DND-41 (cell line): Measurements from ENCODE around the gene TNFSF12.
A peak's percentile ranks its signal among the peaks of the same experiment; 100 is the strongest.

Source experiments
- ATAC-seq: fragments of 200-7000 bp; cut with Tn5 transposase; 3 replicates; pipeline ENCODE4 v1.9.1; 2021; ENCODE audit warnings: low read depth; ENCODE audit not compliant: insufficient read depth
- DNase-seq: peaks from one replicate; pipeline ENCODE4 v3.0.0-alpha.2; 2020
- H2AFZ ChIP-seq: 2 replicates; pipeline ENCODE4 v1.6.0; 2012; ENCODE audit warnings: low read depth, low read length
- H3K27ac ChIP-seq: 2 replicates; pipeline ENCODE4 v1.5.1; 2012; ENCODE audit warnings: low read length, inconsistent platforms
- H3K27me3 ChIP-seq: fragments of 200-600 bp; sonication (generic); 2 replicates; pipeline ENCODE4 v1.6.0; 2012; ENCODE audit warnings: low read length, mild to moderate bottlenecking, inconsistent platforms; ENCODE audit not compliant: insufficient read depth, poor library complexity
- H3K36me3 ChIP-seq: 2 replicates; pipeline ENCODE4 v1.5.1; 2012; ENCODE audit warnings: low read length, inconsistent platforms; ENCODE audit not compliant: insufficient read depth
- H3K4me1 ChIP-seq: 2 replicates; pipeline ENCODE4 v1.5.1; 2012; ENCODE audit warnings: mild to moderate bottlenecking, low read length; ENCODE audit not compliant: insufficient read depth
- H3K4me2 ChIP-seq: 2 replicates; pipeline ENCODE4 v1.6.0; 2012; ENCODE audit warnings: mild to moderate bottlenecking, moderate library complexity, low read length, inconsistent platforms; ENCODE audit not compliant: insufficient read depth
- H3K4me3 ChIP-seq, 2 experiments: fragments of 200-600 bp in 1 of 2; shearing (Covaris generic) in 1 of 2; 2 replicates each; pipeline ENCODE4 v1.5.1; 2012 to 2016; ENCODE audit warnings: inconsistent platforms in 2 of 2, low read length in 2 of 2, mild to moderate bottlenecking in 2 of 2, low read depth in 1 of 2, moderate library complexity in 1 of 2
- H3K79me2 ChIP-seq: 2 replicates; pipeline ENCODE4 v1.6.0; 2012; ENCODE audit warnings: low read length, inconsistent platforms; ENCODE audit not compliant: insufficient read depth
- H3K9ac ChIP-seq: 2 replicates; pipeline ENCODE4 v1.6.0; 2012; ENCODE audit warnings: low read depth, mild to moderate bottlenecking, inconsistent platforms, low read length, moderate library complexity
- H3K9me3 ChIP-seq: 2 replicates; pipeline ENCODE4 v1.5.1; 2012; ENCODE audit warnings: low read length, moderate library complexity, mild to moderate bottlenecking, inconsistent platforms; ENCODE audit not compliant: insufficient read depth, severe bottlenecking
- H4K20me1 ChIP-seq: 2 replicates; pipeline ENCODE4 v1.6.0; 2012; ENCODE audit warnings: low read length; ENCODE audit not compliant: insufficient read depth
- CTCF ChIP-seq: IDR thresholded peaks from 2 replicates; pipeline ENCODE4 v1.5.1; 2012; ENCODE audit warnings: borderline replicate concordance, low read length, moderate library complexity, mild to moderate bottlenecking; ENCODE audit not compliant: poor library complexity, severe bottlenecking; ENCODE audit errors: extremely low read depth
- EZH2 ChIP-seq: IDR thresholded peaks from 3 replicates; pipeline ENCODE4 v1.6.1; 2012; ENCODE audit warnings: borderline replicate concordance, low read depth, mild to moderate bottlenecking, moderate library complexity, low read length, inconsistent platforms; ENCODE audit not compliant: severe bottlenecking

TNFSF12 gene

DNA sequence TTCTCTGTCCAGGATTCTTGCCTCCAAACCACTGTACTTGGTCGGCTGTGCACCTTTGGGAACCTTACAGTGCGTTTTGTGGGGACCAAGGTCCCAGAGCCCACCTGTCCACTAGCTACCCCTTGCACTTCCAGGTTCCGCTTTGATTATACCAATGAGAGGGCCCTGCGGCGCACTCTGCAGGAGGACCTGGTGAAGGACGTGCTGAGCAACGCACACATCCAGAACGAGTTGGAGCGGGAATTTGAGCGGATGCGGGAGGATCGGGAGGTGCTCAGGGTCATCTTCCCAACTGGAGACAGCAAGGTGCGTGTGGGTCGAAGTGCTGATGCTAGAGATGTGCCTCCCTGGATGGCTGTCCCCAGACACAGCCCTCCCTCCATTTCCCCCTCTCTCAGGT is 45.9 kb upstream of the TNFSF12 start:
- Histone ChIP-seq H3K36me3 (peaks cover 93% of the 10 kb centered on the region), H4K20me1 (peaks cover 20% of the 10 kb centered on the region; the same call in 1 of the 2 replicates), H2AFZ (no peak overlapping the region), H3K9ac (no peak overlapping the region), H3K4me1 (no peaks in the 10 kb centered on the region), H3K4me3 (no peak overlapping the region), H3K9me3 (no peaks in the 10 kb centered on the region), H3K4me2 (no peak overlapping the region), H3K27me3 (no peaks in the 10 kb centered on the region), H3K27ac (no peak overlapping the region), H3K79me2 (0 out of 2 replicates have a peak, but pooled peaks cover 2% of the 10 kb centered on the region)
- peak; percentile 26 for DNase-seq
- ATAC-seq: peak; percentile 55; the same call in 2 of the 3 replicates
- TF ChIP-seq EZH2 (no peak), CTCF (peak; percentile 55)

GRCh38 chr17:7503521-7503920 is 45.3 kb upstream of the TNFSF12 start:
- ATAC-seq (no peak), DNase-seq (no peak)
- no peak overlapping the region for H3K27ac ChIP-seq
- H3K27me3 ChIP-seq: no peaks in the 10 kb centered on the region
- no peak overlapping the region for H2AFZ ChIP-seq
- no peak overlapping the region for H3K4me2 ChIP-seq
- H3K9ac ChIP-seq: no peak overlapping the region
- H3K4me1 ChIP-seq: no peaks in the 10 kb centered on the region
- peaks cover 94% of the 10 kb centered on the region for H3K36me3 ChIP-seq
- H3K79me2 ChIP-seq: no peaks in the 10 kb centered on the region
- H4K20me1 ChIP-seq: peaks cover 18% of the 10 kb centered on the region; the same call in 1 of the 2 replicates
- H3K9me3 ChIP-seq: no peaks in the 10 kb centered on the region
- TF ChIP-seq CTCF: no peak
- TF ChIP-seq EZH2: no peak
- no peak overlapping the region for H3K4me3 ChIP-seq

- H3K27ac ChIP-seq: no peak overlapping the region
- H3K4me2 ChIP-seq: no peak overlapping the region
- TF ChIP-seq CTCF: no peak
- no peak for TF ChIP-seq EZH2
- H3K9me3 ChIP-seq: no peaks in the 10 kb centered on the region
- no peak for ATAC-seq
- H3K36me3 ChIP-seq: peaks cover 96% of the 10 kb centered on the region
- H3K79me2 ChIP-seq: no peaks in the 10 kb centered on the region
- no peak overlapping the region for H3K9ac ChIP-seq
- peaks cover 16% of the 10 kb centered on the region; the same call in 1 of the 2 replicates for H4K20me1 ChIP-seq
- no peak overlapping the region for H3K4me3 ChIP-seq
- no peaks in the 10 kb centered on the region for H3K4me1 ChIP-seq
- no peak for DNase-seq
- H3K27me3 ChIP-seq: no peaks in the 10 kb centered on the region
- H2AFZ ChIP-seq: no peak overlapping the region
These were observed 40.7 kb upstream of the TNFSF12 start for GRCh38 chr17:7508145-7508544.

- Histone ChIP-seq H3K9me3 (no peaks in the 10 kb centered on the region), H3K27ac (no peak overlapping the region), H3K4me2 (no peak overlapping the region), H3K36me3 (peaks cover 96% of the 10 kb centered on the region), H3K9ac (no peak overlapping the region), H4K20me1 (peaks cover 14% of the 10 kb centered on the region; the same call in 1 of the 2 replicates), H3K79me2 (no peaks in the 10 kb centered on the region), H3K4me1 (no peaks in the 10 kb centered on the region), H2AFZ (no peak overlapping the region), H3K4me3 (no peak overlapping the region), H3K27me3 (no peaks in the 10 kb centered on the region)
- ATAC-seq (no peak), DNase-seq (no peak)
- TF ChIP-seq EZH2 (no peak), CTCF (no peak)
These were observed 40.0 kb upstream of the TNFSF12 start for GRCh38 chr17:7508846-7509245.
